ENCODE measurements around the gene BCAS3.

Gene BCAS3

GRCh38 chr17:61360318-61360943 is 682.8 kb downstream of the BCAS3 start:
- DNase-seq: no peak

GRCh38 chr17:61361084-61361483 is 683.4 kb downstream of the BCAS3 start:
- DNase-seq: no peak

GRCh38 chr17:61362396-61362795 is 684.7 kb downstream of the BCAS3 start:
- DNase-seq: no peak

GRCh38 chr17:61362852-61363600 is 685.4 kb downstream of the BCAS3 start:
- no peak for DNase-seq

GRCh38 chr17:61363601-61364462 is 686.2 kb downstream of the BCAS3 start:
- no peak for DNase-seq

GRCh38 chr17:61364463-61364846 is 686.8 kb downstream of the BCAS3 start:
- DNase-seq: no peak

- DNase-seq: no peak
Observed at GRCh38 chr17:61366076-61366714, 688.5 kb downstream of the BCAS3 start.

GRCh38 chr17:61366715-61367413 is 689.2 kb downstream of the BCAS3 start:
- no peak for DNase-seq

- no peak for DNase-seq
Observed at GRCh38 chr17:61368049-61368831, 690.6 kb downstream of the BCAS3 start.

- DNase-seq: no peak
Observed at GRCh38 chr17:61368832-61369450, 691.3 kb downstream of the BCAS3 start.

GRCh38 chr17:61369751-61370150 is 692.1 kb downstream of the BCAS3 start:
- no peak for DNase-seq

- no peak for DNase-seq
Observed at GRCh38 chr17:61371179-61371578, 693.5 kb downstream of the BCAS3 start.

GRCh38 chr17:61371606-61372005 is 694.0 kb downstream of the BCAS3 start:
- no peak for DNase-seq

GRCh38 chr17:61372436-61372835 is 694.8 kb downstream of the BCAS3 start:
- no peak for DNase-seq

- no peak for DNase-seq
Observed at GRCh38 chr17:61376931-61377838, 699.5 kb downstream of the BCAS3 start.

- no peak for DNase-seq
Observed at GRCh38 chr17:61378658-61379456, 701.2 kb downstream of the BCAS3 start.

- DNase-seq: no peak
Observed at GRCh38 chr17:61379457-61380216, 702.0 kb downstream of the BCAS3 start.

GRCh38 chr17:61380217-61380835 is 702.7 kb downstream of the BCAS3 start:
- DNase-seq: no peak
